Renal cortex interstitium (tissue), 11 donors: ENCODE results near the gene GRIK4. TPM values are rescaled to one million over a fixed set of nuclear protein-coding genes. Genes with fewer than 3 reads are reported as not detected.

ENCODE experiments used
- DNase-seq, 11 donors: peaks; one replicate each; pipeline ENCODE4 v3.0.0-alpha.2; 2013; ENCODE audit warnings: low read depth in 9 of 11, low spot score in 4 of 11; ENCODE audit errors: extremely low read depth in 1 of 11
- polyA plus RNA-seq, 3 donors: library from polyadenylated mRNA; unstranded; fragments of 120-200 nt; gene quantifications; one replicate each; pipeline ENCODE4 v1.2.1, GENCODE V29; 2013; ENCODE audit not compliant: insufficient read length in 3 of 3

GRIK4 gene
- polyA plus RNA-seq, 3 donors = 1.0 to 1.4 (median 1.2) TPM

GRCh38 chr11:120827198-120827597, 315.6 kb downstream of the GRIK4 start:
- DNase-seq = no peak

GRCh38 chr11:120827820-120828219, 316.3 kb downstream of the GRIK4 start:
- no peak for DNase-seq

- DNase-seq = no peak
Observed at GRCh38 chr11:120828847-120829246, 317.3 kb downstream of the GRIK4 start.

GRCh38 chr11:120830085-120830620, 318.6 kb downstream of the GRIK4 start:
- DNase-seq = no peak

GRCh38 chr11:120832481-120833238, 321.1 kb downstream of the GRIK4 start:
- DNase-seq = peak in 2 of 11 donors; percentile 10 to 22

- no peak for DNase-seq
Observed at GRCh38 chr11:120834686-120835210, 323.2 kb downstream of the GRIK4 start.

GRCh38 chr11:120835601-120836228, 324.2 kb downstream of the GRIK4 start:
- no peak for DNase-seq

GRCh38 chr11:120837696-120838095, 326.1 kb downstream of the GRIK4 start:
- DNase-seq = no peak

- DNase-seq = no peak
Observed at GRCh38 chr11:120839201-120839600, 327.7 kb downstream of the GRIK4 start.

GRCh38 chr11:120839846-120840402, 328.4 kb downstream of the GRIK4 start:
- DNase-seq = no peak

GRCh38 chr11:120840661-120841060, 329.1 kb downstream of the GRIK4 start:
- no peak for DNase-seq

GRCh38 chr11:120841074-120841473, 329.5 kb downstream of the GRIK4 start:
- DNase-seq = no peak

- DNase-seq = no peak
Observed at GRCh38 chr11:120842195-120842594, 330.6 kb downstream of the GRIK4 start.

GRCh38 chr11:120853435-120853834, 341.9 kb downstream of the GRIK4 start:
- DNase-seq = no peak

GRCh38 chr11:120854988-120855387, 343.4 kb downstream of the GRIK4 start:
- DNase-seq = peak in 2 of 11 donors; percentile 4 to 10

GRCh38 chr11:120857508-120857907, 346.0 kb downstream of the GRIK4 start:
- no peak for DNase-seq

- DNase-seq = no peak
Observed at GRCh38 chr11:120858740-120859139, 347.2 kb downstream of the GRIK4 start.

- DNase-seq = no peak
Observed at GRCh38 chr11:120859552-120860295, 348.2 kb downstream of the GRIK4 start.

- no peak for DNase-seq
Observed at GRCh38 chr11:120863359-120863758, 351.8 kb downstream of the GRIK4 start.
